Measurements from ENCODE around the gene FAM114A2.
A peak's percentile ranks its signal among the peaks of the same experiment; 100 is the strongest.
"Not testable (repeated sequence)": the region's sequence is repeated elsewhere in the genome, so short reads cannot be mapped to it uniquely, and the experiment has no call there.

Gene FAM114A2

GRCh38 chr5:154047324-154047723 lies 8.6 kb upstream of the FAM114A2 start:
- no peaks in the 10 kb centered on the region for H3K4me1 ChIP-seq (ENCODE audit: control insufficient read depth, insufficient read depth, low read length)
- no peak overlapping the region for H3K27ac ChIP-seq (ENCODE audit: low read depth, low read length)
- H3K4me3 ChIP-seq (ENCODE audit: low read depth, low read length) = no peak overlapping the region
- no peaks in the 10 kb centered on the region for H3K9me3 ChIP-seq (ENCODE audit: control insufficient read depth, insufficient read depth, low read depth, low read length)
- no peaks in the 10 kb centered on the region for H3K27me3 ChIP-seq (ENCODE audit: control insufficient read depth, insufficient read depth, low read length)
- no peak overlapping the region for H3K9ac ChIP-seq (ENCODE audit: low read length)
- peaks cover 10% of the 10 kb centered on the region; the same call in 1 of the 2 replicates for H3K36me3 ChIP-seq (ENCODE audit: control insufficient read depth, insufficient read depth, low read length)

GRCh38 chr5:154046486-154046885 lies 7.8 kb upstream of the FAM114A2 start:
- Histone ChIP-seq H3K9me3 (ENCODE audit: control insufficient read depth, insufficient read depth, low read depth, low read length) (no peaks in the 10 kb centered on the region), H3K27me3 (ENCODE audit: control insufficient read depth, insufficient read depth, low read length) (no peaks in the 10 kb centered on the region), H3K27ac (ENCODE audit: low read depth, low read length) (no peak overlapping the region), H3K4me3 (ENCODE audit: low read depth, low read length) (no peak overlapping the region), H3K9ac (ENCODE audit: low read length) (no peak overlapping the region), H3K36me3 (ENCODE audit: control insufficient read depth, insufficient read depth, low read length) (0 out of 2 replicates have a peak, but pooled peaks cover 5% of the 10 kb centered on the region), H3K4me1 (ENCODE audit: control insufficient read depth, insufficient read depth, low read length) (no peaks in the 10 kb centered on the region)

GRCh38 chr5:154044581-154044980 lies 5.9 kb upstream of the FAM114A2 start:
- no peak overlapping the region for H3K4me3 ChIP-seq (ENCODE audit: low read depth, low read length)
- no peaks in the 10 kb centered on the region for H3K9me3 ChIP-seq (ENCODE audit: control insufficient read depth, insufficient read depth, low read depth, low read length)
- 0 out of 2 replicates have a peak, but pooled peaks cover 5% of the 10 kb centered on the region for H3K36me3 ChIP-seq (ENCODE audit: control insufficient read depth, insufficient read depth, low read length)
- 0 out of 2 replicates have a peak, but pooled peaks cover 2% of the 10 kb centered on the region for H3K4me1 ChIP-seq (ENCODE audit: control insufficient read depth, insufficient read depth, low read length)
- no peak overlapping the region for H3K9ac ChIP-seq (ENCODE audit: low read length)
- no peaks in the 10 kb centered on the region for H3K27me3 ChIP-seq (ENCODE audit: control insufficient read depth, insufficient read depth, low read length)
- no peak overlapping the region for H3K27ac ChIP-seq (ENCODE audit: low read depth, low read length)

GRCh38 chr5:154044099-154044498 lies 5.4 kb upstream of the FAM114A2 start:
- Histone ChIP-seq H3K27me3 (ENCODE audit: control insufficient read depth, insufficient read depth, low read length) (no peaks in the 10 kb centered on the region), H3K27ac (ENCODE audit: low read depth, low read length) (no peak overlapping the region), H3K9me3 (ENCODE audit: control insufficient read depth, insufficient read depth, low read depth, low read length) (no peaks in the 10 kb centered on the region), H3K36me3 (ENCODE audit: control insufficient read depth, insufficient read depth, low read length) (0 out of 2 replicates have a peak, but pooled peaks cover 5% of the 10 kb centered on the region), H3K4me3 (ENCODE audit: low read depth, low read length) (no peak overlapping the region), H3K4me1 (ENCODE audit: control insufficient read depth, insufficient read depth, low read length) (0 out of 2 replicates have a peak, but pooled peaks cover 3% of the 10 kb centered on the region), H3K9ac (ENCODE audit: low read length) (no peak overlapping the region)

- Histone ChIP-seq H3K9me3 (ENCODE audit: control insufficient read depth, insufficient read depth, low read depth, low read length) (no peaks in the 10 kb centered on the region), H3K4me3 (ENCODE audit: low read depth, low read length) (no peak overlapping the region), H3K27ac (ENCODE audit: low read depth, low read length) (no peak overlapping the region), H3K27me3 (ENCODE audit: control insufficient read depth, insufficient read depth, low read length) (no peaks in the 10 kb centered on the region), H3K4me1 (ENCODE audit: control insufficient read depth, insufficient read depth, low read length) (0 out of 2 replicates have a peak, but pooled peaks cover 3% of the 10 kb centered on the region), H3K9ac (ENCODE audit: low read length) (no peak overlapping the region), H3K36me3 (ENCODE audit: control insufficient read depth, insufficient read depth, low read length) (0 out of 2 replicates have a peak, but pooled peaks cover 5% of the 10 kb centered on the region)
Measured at GRCh38 chr5:154042766-154043165, 4.1 kb upstream of the FAM114A2 start.

- Histone ChIP-seq H3K27me3 (ENCODE audit: control insufficient read depth, insufficient read depth, low read length) (no peaks in the 10 kb centered on the region), H3K4me3 (ENCODE audit: low read depth, low read length) (peak overlapping the region; percentile 90), H3K36me3 (ENCODE audit: control insufficient read depth, insufficient read depth, low read length) (0 out of 2 replicates have a peak, but pooled peaks cover 4% of the 10 kb centered on the region), H3K9me3 (ENCODE audit: control insufficient read depth, insufficient read depth, low read depth, low read length) (no peaks in the 10 kb centered on the region), H3K27ac (ENCODE audit: low read depth, low read length) (no peak overlapping the region), H3K4me1 (ENCODE audit: control insufficient read depth, insufficient read depth, low read length) (0 out of 2 replicates have a peak, but pooled peaks cover 3% of the 10 kb centered on the region), H3K9ac (ENCODE audit: low read length) (peak overlapping the region; percentile 82)
Measured at GRCh38 chr5:154039458-154039829, 734 bp upstream of the FAM114A2 start.

GRCh38 chr5:154038261-154038706 lies 426 bp downstream of the FAM114A2 start:
- no peaks in the 10 kb centered on the region for H3K36me3 ChIP-seq (ENCODE audit: control insufficient read depth, insufficient read depth, low read length)
- no peaks in the 10 kb centered on the region for H3K27me3 ChIP-seq (ENCODE audit: control insufficient read depth, insufficient read depth, low read length)
- no peaks in the 10 kb centered on the region for H3K9me3 ChIP-seq (ENCODE audit: control insufficient read depth, insufficient read depth, low read depth, low read length)
- 0 out of 2 replicates have a peak, but pooled peaks cover 3% of the 10 kb centered on the region for H3K4me1 ChIP-seq (ENCODE audit: control insufficient read depth, insufficient read depth, low read length)
- no peak overlapping the region for H3K27ac ChIP-seq (ENCODE audit: low read depth, low read length)
- H3K9ac ChIP-seq (ENCODE audit: low read length) = peak overlapping the region; percentile 82
- peak overlapping the region; percentile 90 for H3K4me3 ChIP-seq (ENCODE audit: low read depth, low read length)

GRCh38 chr5:154034944-154035343 lies 3.8 kb downstream of the FAM114A2 start:
- no peaks in the 10 kb centered on the region for H3K36me3 ChIP-seq (ENCODE audit: control insufficient read depth, insufficient read depth, low read length)
- no peaks in the 10 kb centered on the region for H3K9me3 ChIP-seq (ENCODE audit: control insufficient read depth, insufficient read depth, low read depth, low read length)

GRCh38 chr5:154031937-154032489 lies 6.7 kb downstream of the FAM114A2 start:
- Histone ChIP-seq H3K27ac (ENCODE audit: low read depth, low read length) (no peak overlapping the region), H3K36me3 (ENCODE audit: control insufficient read depth, insufficient read depth, low read length) (peaks cover 4% of the 10 kb centered on the region; the same call in 1 of the 2 replicates), H3K27me3 (ENCODE audit: control insufficient read depth, insufficient read depth, low read length) (no peaks in the 10 kb centered on the region), H3K9me3 (ENCODE audit: control insufficient read depth, insufficient read depth, low read depth, low read length) (no peaks in the 10 kb centered on the region), H3K9ac (ENCODE audit: low read length) (no peak overlapping the region), H3K4me1 (ENCODE audit: control insufficient read depth, insufficient read depth, low read length) (no peaks in the 10 kb centered on the region), H3K4me3 (ENCODE audit: low read depth, low read length) (no peak overlapping the region)

More at GRCh38 chr5:154034944-154035343, 3.8 kb downstream of the FAM114A2 start:
- Histone ChIP-seq H3K27ac (ENCODE audit: low read depth, low read length) (no peak overlapping the region), H3K4me3 (ENCODE audit: low read depth, low read length) (no peak overlapping the region), H3K27me3 (ENCODE audit: control insufficient read depth, insufficient read depth, low read length) (no peaks in the 10 kb centered on the region), H3K9ac (ENCODE audit: low read length) (no peak overlapping the region), H3K4me1 (ENCODE audit: control insufficient read depth, insufficient read depth, low read length) (0 out of 2 replicates have a peak, but pooled peaks cover 3% of the 10 kb centered on the region)

- Histone ChIP-seq H3K4me1 (ENCODE audit: control insufficient read depth, insufficient read depth, low read length) (no peaks in the 10 kb centered on the region), H3K27me3 (ENCODE audit: control insufficient read depth, insufficient read depth, low read length) (no peaks in the 10 kb centered on the region), H3K9me3 (ENCODE audit: control insufficient read depth, insufficient read depth, low read depth, low read length) (no peaks in the 10 kb centered on the region), H3K4me3 (ENCODE audit: low read depth, low read length) (no peak overlapping the region), H3K27ac (ENCODE audit: low read depth, low read length) (no peak overlapping the region), H3K36me3 (ENCODE audit: control insufficient read depth, insufficient read depth, low read length) (peaks cover 9% of the 10 kb centered on the region; the same call in 1 of the 2 replicates), H3K9ac (ENCODE audit: low read length) (no peak overlapping the region)
Measured at GRCh38 chr5:154025951-154026350, 12.8 kb downstream of the FAM114A2 start.

- not testable (repeated sequence) for H3K4me3 ChIP-seq (ENCODE audit: low read depth, low read length); H3K36me3 ChIP-seq (ENCODE audit: control insufficient read depth, insufficient read depth, low read length); H3K27me3 ChIP-seq (ENCODE audit: control insufficient read depth, insufficient read depth, low read length); H3K9me3 ChIP-seq (ENCODE audit: control insufficient read depth, insufficient read depth, low read depth, low read length); H3K4me1 ChIP-seq (ENCODE audit: control insufficient read depth, insufficient read depth, low read length); H3K27ac ChIP-seq (ENCODE audit: low read depth, low read length); H3K9ac ChIP-seq (ENCODE audit: low read length)
Measured at GRCh38 chr5:154018919-154019318, 19.8 kb downstream of the FAM114A2 start.

All from HUES6 (cell line).